Measurements from ENCODE around the gene EOGT. TPM values are rescaled to one million over a fixed set of nuclear protein-coding genes. Genes with fewer than 3 reads are reported as not detected.

Gene EOGT
- 18.5 and 49.9 TPM in 2 replicates for total RNA-seq (2014; rRNA removed; shearing (Covaris generic); ENCODE audit: low replicate concordance)

DNA sequence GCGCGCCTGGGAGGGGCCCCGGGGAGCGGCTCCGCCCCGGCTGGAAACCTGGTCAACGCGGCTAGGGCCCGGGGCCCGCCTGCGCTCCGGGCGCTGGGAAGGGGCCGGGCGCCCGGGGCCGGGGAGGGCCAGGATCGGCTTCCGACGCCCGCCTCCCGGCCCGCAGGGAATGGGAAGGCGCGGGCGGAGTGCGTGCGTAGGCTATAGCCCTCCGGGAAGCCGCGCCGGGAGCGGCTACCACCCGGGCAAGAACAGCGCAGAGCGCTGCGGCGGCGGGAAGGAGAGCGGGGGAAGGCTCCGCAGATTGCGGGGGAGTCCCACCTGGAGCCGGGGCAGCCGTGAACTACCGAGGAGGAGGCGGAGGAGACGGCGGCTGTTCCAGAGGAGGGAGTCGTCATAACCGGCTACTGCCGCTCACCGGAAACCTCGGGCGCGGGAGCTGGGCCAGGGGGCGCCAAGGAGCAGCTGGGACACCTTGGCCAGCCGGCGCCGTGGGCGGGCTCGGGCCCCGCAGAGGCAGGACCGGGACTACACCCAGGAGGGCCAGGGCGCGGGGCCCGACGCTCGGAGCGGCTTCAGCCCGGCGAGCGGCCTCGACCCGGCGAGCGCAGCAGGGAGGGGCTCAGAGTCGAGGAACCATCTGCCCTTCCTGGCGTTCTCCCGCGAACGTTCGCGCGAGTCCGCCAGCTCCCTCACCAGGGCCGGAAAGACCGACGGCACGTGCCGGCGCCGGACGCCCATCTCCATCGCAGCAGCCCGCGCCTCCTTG, at the start of gene EOGT:
TSS of gene EOGT (minus strand) at position 432 of the 769 bp plus-strand sequence. CDS start 3,838 bp downstream, outside the sequence.
- peak within 1 kb of the TSS; percentile 95 for H2AFZ ChIP-seq (ENCODE audit: low read length)
- no peaks in the 10 kb centered on the region for H3K27me3 ChIP-seq (ENCODE audit: low read length)
- H3K4me1 ChIP-seq (ENCODE audit: low read length), result peaks cover 30% of the 10 kb centered on the region
- peak; percentile 91 for DNase-seq
- peak within 1 kb of the TSS; percentile 94 for H3K9ac ChIP-seq (ENCODE audit: low read length)
- peak within 1 kb of the TSS; percentile 99 for H3K4me2 ChIP-seq (ENCODE audit: low read depth, low read length, poor library complexity, severe bottlenecking)
- no peaks in the 10 kb centered on the region for H4K20me1 ChIP-seq (ENCODE audit: insufficient read depth, low read depth, low read length)
- no peaks in the 10 kb centered on the region for H3K9me2 ChIP-seq (replicated peaks; ENCODE audit: insufficient read depth, low read length)
- H3K4me3 ChIP-seq (ENCODE audit: low read length), result peak within 1 kb of the TSS; percentile 94
- H3K27ac ChIP-seq (ENCODE audit: low read length), result peak within 1 kb of the TSS; percentile 65
- peaks cover 17% of the 10 kb centered on the region; the same call in 1 of the 2 replicates for H3K36me3 ChIP-seq (ENCODE audit: insufficient read depth, low read length)
- H3K9me3 ChIP-seq (ENCODE audit: low read length), result no peaks in the 10 kb centered on the region
- peaks cover 18% of the 10 kb centered on the region for H3K79me2 ChIP-seq (ENCODE audit: low read length)

DNA sequence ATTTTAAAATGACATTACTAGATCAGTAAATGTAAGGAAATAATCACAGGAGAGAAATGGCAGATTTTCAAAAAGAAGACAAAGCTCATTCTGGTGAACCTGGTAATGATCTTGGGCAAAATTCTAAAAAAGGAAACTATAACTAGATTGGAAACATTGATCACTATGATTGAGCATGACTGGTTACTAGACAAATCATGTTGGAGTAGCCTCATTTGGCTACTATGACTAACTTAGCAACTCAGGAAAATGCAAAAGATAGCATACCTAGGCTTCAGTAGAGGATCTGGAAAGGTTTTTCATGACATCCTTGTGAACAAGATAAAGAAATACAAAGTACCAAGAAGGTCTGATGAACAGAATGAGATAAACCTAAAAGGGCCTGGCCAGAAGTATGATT, 46.2 kb upstream of the EOGT start:
- Histone ChIP-seq H3K36me3 (ENCODE audit: insufficient read depth, low read length) (peaks cover 80% of the 10 kb centered on the region), H3K9ac (ENCODE audit: low read length) (no peak overlapping the region), H3K4me1 (ENCODE audit: low read length) (peaks cover 14% of the 10 kb centered on the region), H3K4me3 (ENCODE audit: low read length) (no peak overlapping the region), H3K27me3 (ENCODE audit: low read length) (no peaks in the 10 kb centered on the region), H3K4me2 (ENCODE audit: low read depth, low read length, poor library complexity, severe bottlenecking) (no peak overlapping the region), H3K27ac (ENCODE audit: low read length) (no peak overlapping the region; the same call in 1 of the 2 replicates), H3K9me3 (ENCODE audit: low read length) (no peaks in the 10 kb centered on the region), H2AFZ (ENCODE audit: low read length) (no peak overlapping the region), H4K20me1 (ENCODE audit: insufficient read depth, low read depth, low read length) (no peaks in the 10 kb centered on the region), H3K79me2 (ENCODE audit: low read length) (peaks cover 15% of the 10 kb centered on the region), H3K9me2 (replicated peaks; ENCODE audit: insufficient read depth, low read length) (no peaks in the 10 kb centered on the region)
- DNase-seq, result no peak

- Histone ChIP-seq H3K79me2 (ENCODE audit: low read length) (peaks cover 10% of the 10 kb centered on the region), H3K9me3 (ENCODE audit: low read length) (no peaks in the 10 kb centered on the region), H3K36me3 (ENCODE audit: insufficient read depth, low read length) (peaks cover 77% of the 10 kb centered on the region), H3K9me2 (replicated peaks; ENCODE audit: insufficient read depth, low read length) (no peaks in the 10 kb centered on the region), H3K4me2 (ENCODE audit: low read depth, low read length, poor library complexity, severe bottlenecking) (no peak overlapping the region), H3K27ac (ENCODE audit: low read length) (peak overlapping the region; percentile 48), H3K4me3 (ENCODE audit: low read length) (no peak overlapping the region), H3K9ac (ENCODE audit: low read length) (no peak overlapping the region), H4K20me1 (ENCODE audit: insufficient read depth, low read depth, low read length) (no peaks in the 10 kb centered on the region), H2AFZ (ENCODE audit: low read length) (no peak overlapping the region), H3K27me3 (ENCODE audit: low read length) (no peaks in the 10 kb centered on the region), H3K4me1 (ENCODE audit: low read length) (peaks cover 14% of the 10 kb centered on the region)
- DNase-seq, result no peak
Observed at GRCh38 chr3:69058947-69059224, 45.4 kb upstream of the EOGT start.

DNA sequence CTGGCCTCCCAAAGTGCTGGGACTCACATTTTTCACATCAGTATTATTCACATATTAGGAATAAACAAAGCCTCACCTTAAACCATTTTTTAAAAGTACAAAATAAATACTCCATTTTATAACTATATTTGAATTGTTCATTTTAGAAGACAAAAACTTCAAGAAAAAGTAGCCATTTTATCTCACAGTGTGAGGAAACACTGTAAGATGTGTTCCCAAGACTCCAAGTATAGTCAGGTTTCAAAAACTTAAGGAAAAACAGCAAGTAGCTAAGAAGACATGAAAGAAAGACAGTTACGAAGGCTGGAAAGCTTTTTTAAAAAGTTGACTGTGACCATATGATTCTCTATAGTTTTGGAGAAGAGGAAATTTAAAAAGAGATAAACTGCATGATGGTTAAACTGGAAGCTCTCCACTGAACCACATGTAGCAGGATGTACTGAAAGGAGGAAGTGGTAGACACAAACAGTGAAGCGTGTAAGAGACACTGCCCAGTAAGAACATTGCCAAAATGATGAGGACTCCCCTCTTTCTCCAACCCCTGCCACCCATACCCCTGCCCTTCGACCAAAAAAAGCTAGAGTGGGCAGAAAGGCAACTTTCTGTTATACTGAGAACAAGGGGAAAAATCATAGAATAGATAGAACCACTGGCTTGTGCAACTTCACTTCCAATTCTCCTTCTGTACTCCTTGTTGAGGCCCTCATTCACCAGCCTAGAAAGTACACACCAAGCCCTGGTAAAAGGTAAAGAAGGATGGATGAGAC, 44.9 kb upstream of the EOGT start:
- Histone ChIP-seq H3K27me3 (ENCODE audit: low read length) (no peaks in the 10 kb centered on the region), H3K4me1 (ENCODE audit: low read length) (peaks cover 14% of the 10 kb centered on the region), H3K9me2 (replicated peaks; ENCODE audit: insufficient read depth, low read length) (no peaks in the 10 kb centered on the region), H3K27ac (ENCODE audit: low read length) (peak overlapping the region; percentile 48), H3K4me3 (ENCODE audit: low read length) (no peak overlapping the region), H3K36me3 (ENCODE audit: insufficient read depth, low read length) (peaks cover 73% of the 10 kb centered on the region), H3K9me3 (ENCODE audit: low read length) (no peaks in the 10 kb centered on the region), H3K9ac (ENCODE audit: low read length) (no peak overlapping the region), H2AFZ (ENCODE audit: low read length) (no peak overlapping the region), H4K20me1 (ENCODE audit: insufficient read depth, low read depth, low read length) (no peaks in the 10 kb centered on the region), H3K4me2 (ENCODE audit: low read depth, low read length, poor library complexity, severe bottlenecking) (no peak overlapping the region), H3K79me2 (ENCODE audit: low read length) (peaks cover 10% of the 10 kb centered on the region)
- DNase-seq, result peak; percentile 56

DNA sequence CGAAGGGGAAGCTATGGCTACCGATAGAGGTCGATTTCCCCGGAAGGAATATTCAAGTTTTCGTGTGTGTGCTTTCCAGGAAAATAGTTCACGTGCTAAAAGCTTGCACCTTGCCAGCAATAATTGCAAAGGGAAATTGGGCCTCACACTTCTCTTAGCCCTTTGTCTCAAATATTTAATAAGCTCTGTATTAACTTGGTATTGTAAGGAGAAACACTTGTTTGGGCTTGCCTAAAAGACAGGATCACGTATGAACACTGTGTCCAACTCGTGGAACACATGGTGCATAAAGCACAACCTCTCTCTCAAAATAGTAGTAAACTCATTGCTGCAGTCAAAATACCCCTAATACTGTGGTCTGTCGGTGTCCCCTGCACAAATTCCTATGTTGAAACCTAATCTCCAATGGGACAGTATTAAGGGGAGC, 39.0 kb upstream of the EOGT start:
- no peaks in the 10 kb centered on the region for H3K9me2 ChIP-seq (replicated peaks; ENCODE audit: insufficient read depth, low read length)
- peaks cover 43% of the 10 kb centered on the region for H3K36me3 ChIP-seq (ENCODE audit: insufficient read depth, low read length)
- H3K4me2 ChIP-seq (ENCODE audit: low read depth, low read length, poor library complexity, severe bottlenecking), result peak overlapping the region; percentile 80
- H3K27ac ChIP-seq (ENCODE audit: low read length), result peak overlapping the region; percentile 51
- DNase-seq, result no peak
- H2AFZ ChIP-seq (ENCODE audit: low read length), result peak overlapping the region; percentile 55; the same call in 1 of the 2 replicates
- no peaks in the 10 kb centered on the region for H3K9me3 ChIP-seq (ENCODE audit: low read length)
- H3K79me2 ChIP-seq (ENCODE audit: low read length), result peaks cover 43% of the 10 kb centered on the region
- peak overlapping the region; percentile 84 for H3K4me3 ChIP-seq (ENCODE audit: low read length)
- H3K9ac ChIP-seq (ENCODE audit: low read length), result peak overlapping the region; percentile 81
- no peaks in the 10 kb centered on the region for H3K27me3 ChIP-seq (ENCODE audit: low read length)
- no peaks in the 10 kb centered on the region for H4K20me1 ChIP-seq (ENCODE audit: insufficient read depth, low read depth, low read length)
- H3K4me1 ChIP-seq (ENCODE audit: low read length), result peaks cover 22% of the 10 kb centered on the region

- H3K9ac ChIP-seq (ENCODE audit: low read length), result peak within 1 kb of the TSS; percentile 81
- peaks cover 44% of the 10 kb centered on the region for H3K36me3 ChIP-seq (ENCODE audit: insufficient read depth, low read length)
- H2AFZ ChIP-seq (ENCODE audit: low read length), result peak within 1 kb of the TSS; percentile 55; the same call in 1 of the 2 replicates
- H3K27ac ChIP-seq (ENCODE audit: low read length), result peak within 1 kb of the TSS; percentile 61
- peaks cover 22% of the 10 kb centered on the region for H3K4me1 ChIP-seq (ENCODE audit: low read length)
- H3K4me3 ChIP-seq (ENCODE audit: low read length), result peak within 1 kb of the TSS; percentile 84
- H3K4me2 ChIP-seq (ENCODE audit: low read depth, low read length, poor library complexity, severe bottlenecking), result peak within 1 kb of the TSS; percentile 80
- peak; percentile 100 for DNase-seq
- no peaks in the 10 kb centered on the region for H3K27me3 ChIP-seq (ENCODE audit: low read length)
- no peaks in the 10 kb centered on the region for H3K9me2 ChIP-seq (replicated peaks; ENCODE audit: insufficient read depth, low read length)
- no peaks in the 10 kb centered on the region for H3K9me3 ChIP-seq (ENCODE audit: low read length)
- no peaks in the 10 kb centered on the region for H4K20me1 ChIP-seq (ENCODE audit: insufficient read depth, low read depth, low read length)
- H3K79me2 ChIP-seq (ENCODE audit: low read length), result peaks cover 48% of the 10 kb centered on the region
Observed at GRCh38 chr3:69051756-69052471, 38.4 kb upstream of the EOGT start, which contains the start of gene TMF1. TSS of gene TMF1 (minus strand) at chr3:69052333. CDS start at chr3:69052086, 247 bp downstream.

DNA sequence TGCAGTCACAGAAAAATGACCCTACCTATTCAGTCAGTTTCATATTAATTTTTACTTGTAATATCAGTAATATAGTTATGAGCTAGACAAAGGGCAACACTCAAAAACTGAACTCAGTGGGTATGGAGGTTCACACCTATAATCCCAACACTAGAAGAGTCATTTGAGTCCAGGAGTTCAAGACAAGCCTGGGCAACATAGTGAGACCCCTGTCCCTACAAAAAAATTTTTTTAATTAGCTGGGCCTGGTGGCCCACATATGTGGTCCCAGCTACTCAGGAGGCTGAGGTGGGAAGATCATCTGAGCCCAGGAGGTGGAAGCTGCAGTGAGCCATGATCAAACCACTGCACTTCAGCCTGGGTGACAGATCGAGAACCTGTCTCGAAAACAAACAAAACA, 35.5 kb upstream of the EOGT start:
- Histone ChIP-seq H3K9me2 (replicated peaks; ENCODE audit: insufficient read depth, low read length) (no peaks in the 10 kb centered on the region), H3K36me3 (ENCODE audit: insufficient read depth, low read length) (peaks cover 35% of the 10 kb centered on the region), H3K27ac (ENCODE audit: low read length) (no peak overlapping the region), H3K4me3 (ENCODE audit: low read length) (no peak overlapping the region), H3K4me2 (ENCODE audit: low read depth, low read length, poor library complexity, severe bottlenecking) (no peak overlapping the region), H3K4me1 (ENCODE audit: low read length) (peaks cover 22% of the 10 kb centered on the region), H3K27me3 (ENCODE audit: low read length) (no peaks in the 10 kb centered on the region), H3K9me3 (ENCODE audit: low read length) (no peaks in the 10 kb centered on the region), H3K79me2 (ENCODE audit: low read length) (peaks cover 65% of the 10 kb centered on the region), H4K20me1 (ENCODE audit: insufficient read depth, low read depth, low read length) (no peaks in the 10 kb centered on the region), H3K9ac (ENCODE audit: low read length) (no peak overlapping the region), H2AFZ (ENCODE audit: low read length) (no peak overlapping the region)
- DNase-seq, result no peak

GRCh38 chr3:69044608-69045007, 31.1 kb upstream of the EOGT start:
- no peaks in the 10 kb centered on the region for H3K9me3 ChIP-seq (ENCODE audit: low read length)
- no peak overlapping the region for H3K27ac ChIP-seq (ENCODE audit: low read length)
- H3K4me3 ChIP-seq (ENCODE audit: low read length), result no peak overlapping the region
- no peaks in the 10 kb centered on the region for H3K27me3 ChIP-seq (ENCODE audit: low read length)
- H3K4me2 ChIP-seq (ENCODE audit: low read depth, low read length, poor library complexity, severe bottlenecking), result no peak overlapping the region
- peaks cover 42% of the 10 kb centered on the region for H3K36me3 ChIP-seq (ENCODE audit: insufficient read depth, low read length)
- H4K20me1 ChIP-seq (ENCODE audit: insufficient read depth, low read depth, low read length), result no peaks in the 10 kb centered on the region
- H3K9me2 ChIP-seq (replicated peaks; ENCODE audit: insufficient read depth, low read length), result no peaks in the 10 kb centered on the region
- no peaks in the 10 kb centered on the region for H3K4me1 ChIP-seq (ENCODE audit: low read length)
- no peak overlapping the region for H3K9ac ChIP-seq (ENCODE audit: low read length)
- no peak overlapping the region for H2AFZ ChIP-seq (ENCODE audit: low read length)
- H3K79me2 ChIP-seq (ENCODE audit: low read length), result peaks cover 42% of the 10 kb centered on the region
- DNase-seq, result no peak
